GM19025 (cell line): ENCODE data around the gene PCSK5.
"Not testable (repeated sequence)": the region's sequence is repeated elsewhere in the genome, so short reads cannot be mapped to it uniquely, and the experiment has no call there.

Experiments
- ATAC-seq: cut with Tn5 transposase; IDR thresholded peaks from one replicate; pipeline ENCODE4 v1.9.1; 2021; ENCODE audit warnings: mild to moderate bottlenecking, low read depth, moderate library complexity; ENCODE audit not compliant: unreplicated experiment

The PCSK5 gene

GRCh38 chr9:75889577-75889976 is 896 bp upstream of the PCSK5 start:
- ATAC-seq = no peak

DNA sequence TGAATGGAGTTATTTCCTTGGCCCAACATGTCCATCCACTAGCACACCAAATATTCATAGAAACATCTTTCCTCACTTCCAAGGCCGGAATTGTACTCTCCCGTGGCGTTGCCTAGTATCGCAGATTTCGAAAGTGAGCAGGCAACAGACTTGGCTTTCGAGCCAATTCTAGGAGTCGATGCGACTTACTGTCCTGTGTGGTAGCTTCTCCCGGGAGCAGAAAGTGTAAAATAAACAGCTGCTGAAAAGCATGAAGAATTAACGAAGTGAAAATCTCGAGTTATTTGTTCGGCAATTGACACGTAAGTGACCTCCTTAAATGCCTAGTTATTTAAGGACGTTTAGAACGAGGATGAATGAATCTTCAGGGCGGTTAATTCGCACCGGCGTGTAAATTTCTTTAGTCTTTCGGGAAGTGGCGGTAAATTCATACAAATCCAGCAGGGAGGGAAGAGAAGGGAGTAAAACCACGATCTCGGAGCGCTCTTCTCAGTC is 449 bp upstream of the PCSK5 start:
- ATAC-seq = no peak

- no peak for ATAC-seq
Observed at GRCh38 chr9:75891277-75891741, 836 bp downstream of the PCSK5 start.

- no peak for ATAC-seq
Observed at GRCh38 chr9:75891771-75892215, 1.3 kb downstream of the PCSK5 start.

DNA sequence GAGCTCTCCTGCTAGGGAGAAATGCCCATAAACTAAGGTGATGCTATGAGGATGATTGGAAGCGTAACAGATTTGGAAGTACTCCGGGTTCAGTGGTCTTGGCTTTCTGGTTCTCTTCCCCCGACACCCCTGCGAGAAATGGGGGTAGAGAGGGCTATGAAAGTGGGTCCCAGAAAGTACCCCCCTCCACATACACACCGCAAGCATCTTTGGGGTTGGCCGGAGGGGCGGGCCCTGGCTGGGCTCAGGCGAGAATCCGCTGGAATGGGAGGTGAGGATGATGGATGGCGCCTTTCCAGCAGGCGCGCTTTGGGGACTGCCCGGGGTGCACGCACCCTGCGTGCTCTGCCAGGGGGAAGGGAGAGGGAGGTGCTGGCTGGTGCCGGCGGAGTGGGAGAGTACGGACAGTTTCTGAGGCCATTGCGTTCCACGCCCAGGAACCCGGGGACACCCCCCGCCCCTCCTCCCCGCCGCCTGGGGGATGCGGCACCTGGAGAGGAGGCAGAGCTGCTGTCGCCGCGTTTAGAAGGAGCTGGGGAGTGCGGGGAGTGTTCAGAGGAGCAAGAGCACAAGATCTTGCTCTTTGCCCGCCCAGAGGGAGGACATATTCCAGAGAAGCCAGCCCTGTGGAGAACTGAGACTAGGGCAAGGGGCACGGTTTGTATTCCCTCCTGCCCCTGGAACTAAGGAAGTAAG is 1.9 kb downstream of the PCSK5 start:
- no peak for ATAC-seq

DNA sequence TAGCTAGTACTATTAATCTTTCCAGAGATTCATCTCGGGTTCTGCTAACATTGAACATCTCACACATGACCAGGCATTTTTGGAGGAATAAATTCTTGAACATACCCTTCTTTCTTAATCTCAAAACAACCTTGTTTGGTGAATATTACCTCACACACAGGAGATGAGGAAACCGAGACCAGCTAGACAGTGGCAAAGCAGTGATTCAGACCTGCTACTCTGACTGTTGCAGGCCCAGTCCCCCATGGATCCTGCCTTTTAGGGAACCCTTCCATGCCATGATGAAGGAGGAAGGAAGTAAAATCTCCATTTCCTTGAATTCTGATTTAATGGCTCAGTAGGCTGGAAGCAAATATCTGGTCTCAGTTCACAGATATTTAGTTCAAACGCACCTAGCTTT is 2.6 kb downstream of the PCSK5 start:
- no peak for ATAC-seq

- no peak for ATAC-seq
Observed at GRCh38 chr9:75894566-75894965, 4.1 kb downstream of the PCSK5 start.

- no peak for ATAC-seq
Observed at GRCh38 chr9:75895112-75895511, 4.6 kb downstream of the PCSK5 start.

GRCh38 chr9:75896193-75896592 is 5.7 kb downstream of the PCSK5 start:
- ATAC-seq = no peak

GRCh38 chr9:75900893-75901524 is 10.5 kb downstream of the PCSK5 start:
- ATAC-seq = not testable (repeated sequence)

GRCh38 chr9:75903785-75904360 is 13.4 kb downstream of the PCSK5 start:
- ATAC-seq = no peak

- no peak for ATAC-seq
Observed at GRCh38 chr9:75904364-75904763, 13.9 kb downstream of the PCSK5 start.

DNA sequence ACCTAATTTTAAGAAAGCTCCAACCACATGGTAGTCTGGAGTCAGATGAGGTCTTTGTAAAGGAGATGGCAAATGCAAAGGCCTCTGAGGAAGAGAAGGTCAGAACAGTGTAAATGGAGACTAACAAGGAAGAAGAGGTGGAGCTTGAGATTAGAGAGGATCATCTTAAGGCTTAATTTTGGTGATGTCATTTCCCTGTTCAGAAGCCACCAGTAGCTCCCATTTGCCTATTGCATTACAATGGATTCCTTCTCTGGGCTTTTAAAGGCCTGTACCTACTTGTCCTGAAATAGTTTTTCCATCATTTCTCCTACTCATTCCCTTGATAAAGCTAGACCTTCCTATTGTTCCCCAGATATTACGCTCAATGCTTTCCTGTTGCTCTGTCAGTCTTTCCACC is 16.1 kb downstream of the PCSK5 start:
- ATAC-seq = no peak

DNA sequence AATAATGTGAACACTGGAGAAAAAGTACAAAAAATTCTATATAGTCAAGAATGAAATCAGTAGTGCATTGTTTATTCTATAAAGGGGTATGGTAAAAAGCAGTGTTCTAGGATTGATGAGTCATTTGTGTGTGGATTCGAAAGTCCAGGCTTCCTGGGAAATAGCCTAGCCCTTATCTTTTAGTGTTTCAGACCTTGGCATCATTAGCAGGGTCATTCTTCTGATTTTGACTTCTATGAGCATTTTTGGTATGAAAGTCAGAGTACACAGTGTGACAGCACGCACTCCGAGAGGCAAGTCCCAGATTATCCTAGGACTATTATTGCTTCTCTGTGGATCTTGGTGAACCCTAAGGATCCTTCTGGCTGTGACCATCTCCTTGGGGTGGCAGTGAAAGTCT is 16.9 kb downstream of the PCSK5 start:
- no peak for ATAC-seq

- ATAC-seq = no peak
Observed at GRCh38 chr9:75907923-75908322, 17.4 kb downstream of the PCSK5 start.

GRCh38 chr9:75909776-75910175 is 19.3 kb downstream of the PCSK5 start:
- no peak for ATAC-seq

DNA sequence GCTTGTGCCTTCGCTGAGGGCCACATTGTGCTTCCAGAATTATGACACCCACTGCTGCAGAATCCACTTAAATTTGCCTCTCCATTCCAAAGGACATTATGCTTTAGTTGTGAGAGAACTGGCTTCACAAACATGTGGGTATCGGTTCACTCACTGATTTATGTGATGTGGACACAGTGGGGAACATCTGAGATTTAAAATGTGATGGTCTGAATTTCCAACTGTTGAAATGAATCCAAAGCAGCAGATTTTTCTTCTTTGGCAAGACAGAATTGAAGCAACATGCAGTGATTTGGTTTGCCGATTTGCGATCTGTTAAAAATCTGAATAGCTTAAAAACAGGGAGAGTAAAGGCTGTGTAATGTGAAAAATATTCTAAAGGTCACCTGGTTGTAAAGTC is 20.3 kb downstream of the PCSK5 start:
- no peak for ATAC-seq

GRCh38 chr9:75911390-75911789 is 20.9 kb downstream of the PCSK5 start:
- no peak for ATAC-seq

- no peak for ATAC-seq
Observed at GRCh38 chr9:75912951-75913350, 22.5 kb downstream of the PCSK5 start.

- no peak for ATAC-seq
Observed at GRCh38 chr9:75914002-75914401, 23.5 kb downstream of the PCSK5 start.

DNA sequence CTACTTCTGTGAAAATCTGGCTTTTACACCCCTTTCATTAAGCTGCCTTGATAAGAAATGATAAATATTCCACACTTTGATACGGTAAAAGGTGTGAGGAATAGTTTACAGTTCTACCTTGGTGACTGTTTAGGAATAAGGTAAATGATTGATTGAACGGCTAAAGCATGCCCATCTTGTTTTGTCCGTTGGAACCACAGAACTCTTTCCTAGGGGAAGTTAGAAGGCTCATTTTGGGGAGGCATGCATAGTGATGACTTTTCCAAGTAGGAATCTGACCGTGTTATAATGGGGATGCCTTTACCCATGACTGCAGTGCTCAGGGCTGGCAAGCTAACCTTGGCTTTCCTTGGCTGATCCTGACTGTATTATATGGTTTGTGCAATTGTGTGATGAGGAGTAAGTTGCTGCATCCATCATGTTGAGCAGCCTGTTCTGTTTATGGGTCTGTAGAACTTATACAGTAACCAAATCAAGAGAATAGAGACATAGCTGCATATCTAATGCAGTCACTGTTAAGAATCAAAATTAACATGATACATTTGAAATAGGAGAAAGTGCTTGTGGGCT is 24.5 kb downstream of the PCSK5 start:
- ATAC-seq = no peak
